Sigmoid colon (tissue), 4 donors: ENCODE measurements around the gene GRAP2.

Experiments used
- POLR2AphosphoS5 ChIP-seq, 4 donors: sonication (generic); formaldehyde crosslinking; IDR thresholded peaks; one replicate each; pipeline ENCODE4 v1.6.1; 2017; ENCODE audit warnings: antibody characterized with exemption in 4 of 4
- TF ChIP-seq, protein P1 (sequence below), 4 experiments: fragments of 450-650 bp in 3 of 4; fragments of 200-600 bp in 1 of 4; IDR thresholded peaks; one replicate each; pipeline ENCODE4 v1.5.1; 2016 to 2019; ENCODE audit warnings: antibody characterized with exemption in 4 of 4, mild to moderate bottlenecking in 3 of 4, moderate library complexity in 2 of 4

GRCh38 chr22:39917776-39918495, 17.1 kb downstream of the GRAP2 start:
- no peak for TF ChIP-seq POLR2AphosphoS5 (IDR thresholded peaks at IDR 0.05)
- TF ChIP-seq, protein P1, sequence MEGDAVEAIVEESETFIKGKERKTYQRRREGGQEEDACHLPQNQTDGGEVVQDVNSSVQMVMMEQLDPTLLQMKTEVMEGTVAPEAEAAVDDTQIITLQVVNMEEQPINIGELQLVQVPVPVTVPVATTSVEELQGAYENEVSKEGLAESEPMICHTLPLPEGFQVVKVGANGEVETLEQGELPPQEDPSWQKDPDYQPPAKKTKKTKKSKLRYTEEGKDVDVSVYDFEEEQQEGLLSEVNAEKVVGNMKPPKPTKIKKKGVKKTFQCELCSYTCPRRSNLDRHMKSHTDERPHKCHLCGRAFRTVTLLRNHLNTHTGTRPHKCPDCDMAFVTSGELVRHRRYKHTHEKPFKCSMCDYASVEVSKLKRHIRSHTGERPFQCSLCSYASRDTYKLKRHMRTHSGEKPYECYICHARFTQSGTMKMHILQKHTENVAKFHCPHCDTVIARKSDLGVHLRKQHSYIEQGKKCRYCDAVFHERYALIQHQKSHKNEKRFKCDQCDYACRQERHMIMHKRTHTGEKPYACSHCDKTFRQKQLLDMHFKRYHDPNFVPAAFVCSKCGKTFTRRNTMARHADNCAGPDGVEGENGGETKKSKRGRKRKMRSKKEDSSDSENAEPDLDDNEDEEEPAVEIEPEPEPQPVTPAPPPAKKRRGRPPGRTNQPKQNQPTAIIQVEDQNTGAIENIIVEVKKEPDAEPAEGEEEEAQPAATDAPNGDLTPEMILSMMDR (IDR thresholded peaks at IDR 0.05): no peak
